H1 (cell line): Measurements from ENCODE around the gene UBE4B. TPM values are rescaled to one million over a fixed set of nuclear protein-coding genes. Genes with fewer than 3 reads are reported as not detected.

Source experiments
- CTCF ChIA-PET: fragments of 300-600 bp; sonication (Branson Sonifier 250); formaldehyde crosslinking; loops from one replicate; lab custom pipeline; 2021; ENCODE audit not compliant: partially characterized antibody; lab: Charles Lee
- POLR2A ChIA-PET: fragments of 300-600 bp; sonication (Branson Sonifier 250); formaldehyde crosslinking; loops from one replicate; lab custom pipeline; 2021; ENCODE audit warnings: inconsistent platforms; ENCODE audit not compliant: partially characterized antibody; lab: Charles Lee
- DNase-seq, 2 experiments: peaks; one replicate each; pipeline versions ENCODE4 v3.0.0 to v3.0.0-alpha.2; 2010 to 2022; ENCODE audit warnings: low spot score in 2 of 2, low read depth in 1 of 2, mixed read lengths in 1 of 2
- FAIRE-seq: peaks from 2 replicates; lab custom pipeline; 2011; peaks lifted over from hg19 to GRCh38; lab: Jason Lieb, UNC
- H2AFZ ChIP-seq: 2 replicates; pipeline ENCODE4 v1.8.1; 2012; ENCODE audit warnings: low read length, inconsistent platforms
- H2AK5ac ChIP-seq: 2 replicates; pipeline ENCODE4 v1.6.1; 2013; ENCODE audit warnings: low read depth, low read length
- H2BK120ac ChIP-seq: replicated peaks from 2 replicates; pipeline ENCODE3; 2013; ENCODE audit warnings: low read depth, low read length, inconsistent platforms
- H2BK12ac ChIP-seq: 2 replicates; pipeline ENCODE4 v1.6.1; 2013; ENCODE audit warnings: low read depth, low read length
- H2BK15ac ChIP-seq: 2 replicates; pipeline ENCODE4 v1.6.1; 2013; ENCODE audit warnings: low read length
- H2BK20ac ChIP-seq: 2 replicates; pipeline ENCODE4 v1.6.1; 2013; ENCODE audit warnings: low read length
- H2BK5ac ChIP-seq: 2 replicates; pipeline ENCODE4 v1.6.1; 2013; ENCODE audit warnings: low read depth, low read length
- H3K14ac ChIP-seq: 2 replicates; pipeline ENCODE4 v1.6.1; 2013; ENCODE audit warnings: inconsistent platforms; ENCODE audit not compliant: insufficient read length
- H3K18ac ChIP-seq: 2 replicates; pipeline ENCODE4 v1.6.1; 2013; ENCODE audit warnings: low read length; ENCODE audit errors: extremely low read depth
- H3K23ac ChIP-seq: 2 replicates; pipeline ENCODE4 v1.6.1; 2013; ENCODE audit warnings: inconsistent platforms; ENCODE audit not compliant: insufficient read length
- H3K23me2 ChIP-seq: 2 replicates; pipeline ENCODE4 v1.6.1; 2013; ENCODE audit warnings: low read depth, low read length
- H3K27ac ChIP-seq: 2 replicates; pipeline ENCODE4 v1.6.1; 2011; ENCODE audit warnings: low read depth, low read length, inconsistent platforms
- H3K27me3 ChIP-seq, 4 experiments: replicated peaks in 1 of 4; 1 replicate in 1 of 4; 2 replicates in 3 of 4; pipeline versions ENCODE4 v1.6.1 to v1.8.1; 2011 to 2013; ENCODE audit warnings: low read length in 3 of 4, mild to moderate bottlenecking in 3 of 4, inconsistent platforms in 2 of 4, mixed read lengths in 2 of 4, moderate library complexity in 1 of 4; ENCODE audit not compliant: control insufficient read depth in 3 of 4, insufficient read depth in 3 of 4; ENCODE audit errors: extremely low read depth in 1 of 4
- H3K36me3 ChIP-seq, 4 experiments: 2 replicates each; pipeline versions ENCODE4 v1.6.1 to v1.8.1; 2011 to 2013; ENCODE audit warnings: mild to moderate bottlenecking in 4 of 4, low read length in 3 of 4, moderate library complexity in 2 of 4, control low read depth in 1 of 4, inconsistent platforms in 1 of 4; ENCODE audit not compliant: insufficient read depth in 4 of 4, control insufficient read depth in 2 of 4
- H3K4ac ChIP-seq: replicated peaks from 2 replicates; pipeline ENCODE3; 2013; ENCODE audit warnings: low read length, low read depth, mixed read lengths, inconsistent platforms; ENCODE audit not compliant: insufficient read length
- H3K4me1 ChIP-seq, 4 experiments: replicated peaks in 1 of 4; 1 replicate in 1 of 4; 2 replicates in 3 of 4; pipeline versions ENCODE4 v1.6.1 to v1.8.1; 2011 to 2013; ENCODE audit warnings: low read length in 3 of 4, inconsistent platforms in 2 of 4, mixed read lengths in 1 of 4; ENCODE audit not compliant: insufficient read depth in 4 of 4, control insufficient read depth in 3 of 4
- H3K4me2 ChIP-seq, 2 experiments: 2 replicates each; pipeline versions ENCODE4 v1.6.1 to v1.8.1; 2011 to 2013; ENCODE audit warnings: low read depth in 2 of 2, low read length in 2 of 2, control low read depth in 1 of 2, inconsistent platforms in 1 of 2, mild to moderate bottlenecking in 1 of 2; ENCODE audit not compliant: insufficient read depth in 1 of 2
- H3K4me3 ChIP-seq, 4 experiments: fragments of 200-600, 300-600 bp in 1 of 4; sonication (generic), shearing (Covaris generic), sonication (Bioruptor Twin) in 1 of 4; 2 replicates each; pipeline versions ENCODE4 v1.5.1 to v1.8.1; 2011 to 2016; ENCODE audit warnings: low read length in 4 of 4, low read depth in 3 of 4, control low read depth in 2 of 4, inconsistent platforms in 2 of 4, mild to moderate bottlenecking in 2 of 4, mixed read lengths in 1 of 4, moderate library complexity in 1 of 4; ENCODE audit not compliant: insufficient read depth in 2 of 4; ENCODE audit errors: extremely low read depth in 1 of 4
- H3K56ac ChIP-seq: replicated peaks from 2 replicates; pipeline ENCODE3; 2013; ENCODE audit warnings: low read depth, mild to moderate bottlenecking, mixed read lengths, low read length, inconsistent platforms; ENCODE audit not compliant: insufficient read length
- H3K79me1 ChIP-seq: 2 replicates; pipeline ENCODE4 v1.6.1; 2013; ENCODE audit warnings: low read depth, low read length, control low read depth
- H3K79me2 ChIP-seq, 2 experiments: 2 replicates each; pipeline versions ENCODE4 v1.6.1 to v1.8.1; 2012 to 2013; ENCODE audit warnings: low read length in 2 of 2, mild to moderate bottlenecking in 2 of 2, inconsistent platforms in 1 of 2; ENCODE audit not compliant: insufficient read depth in 2 of 2, control insufficient read depth in 1 of 2
- H3K9ac ChIP-seq, 4 experiments: replicated peaks in 1 of 4; 1 replicate in 1 of 4; 2 replicates in 3 of 4; pipeline versions ENCODE4 v1.6.1 to v1.8.1; 2011 to 2013; ENCODE audit warnings: low read depth in 3 of 4, low read length in 3 of 4, control low read depth in 2 of 4, mild to moderate bottlenecking in 2 of 4, moderate library complexity in 2 of 4, inconsistent platforms in 1 of 4; ENCODE audit errors: extremely low read depth in 1 of 4
- H3K9me3 ChIP-seq, 2 experiments: 2 replicates each; pipeline versions ENCODE4 v1.6.1 to v1.8.1; 2012 to 2013; ENCODE audit warnings: mild to moderate bottlenecking in 2 of 2, moderate library complexity in 2 of 2, control low read depth in 1 of 2, inconsistent platforms in 1 of 2, low read depth in 1 of 2, low read length in 1 of 2, mixed read lengths in 1 of 2; ENCODE audit not compliant: insufficient read depth in 2 of 2
- H4K20me1 ChIP-seq, 2 experiments: replicated peaks in 1 of 2; 2 replicates each; pipeline versions ENCODE3 to v1.8.1; 2011 to 2013; ENCODE audit warnings: inconsistent platforms in 2 of 2, low read length in 2 of 2, mild to moderate bottlenecking in 1 of 2; ENCODE audit not compliant: insufficient read depth in 2 of 2, control insufficient read depth in 1 of 2
- H4K5ac ChIP-seq: 2 replicates; pipeline ENCODE4 v1.6.1; 2013; ENCODE audit warnings: low read length, low read depth, mixed read lengths, inconsistent platforms; ENCODE audit not compliant: insufficient read length
- H4K8ac ChIP-seq: 2 replicates; pipeline ENCODE4 v1.8.0; 2013; ENCODE audit warnings: mild to moderate bottlenecking, moderate library complexity, low read length, inconsistent platforms; ENCODE audit not compliant: insufficient read depth; ENCODE audit errors: extremely low read depth
- H4K91ac ChIP-seq: replicated peaks from 2 replicates; pipeline ENCODE3; 2013; ENCODE audit warnings: low read length, mixed read lengths, inconsistent platforms; ENCODE audit not compliant: insufficient read length
- ASH2L ChIP-seq: fragments of 200-600, 300-600 bp; sonication (generic); IDR thresholded peaks from one replicate; pipeline ENCODE4 v1.7.1; 2017; ENCODE audit warnings: low read length
- YY1 ChIP-seq: IDR thresholded peaks from 2 replicates; pipeline ENCODE4 v1.6.1; 2011; ENCODE audit warnings: low read depth, mild to moderate bottlenecking, low read length
- WGBS, 2 experiments: shearing (Covaris generic) in 1 of 2; methylation state at CpG; one replicate each; pipeline versions ENCODE4 v1.1.6 to v1.1.7; 2013 to 2015; ENCODE audit warnings: low lambda C conversion rate in 2 of 2, mixed read lengths in 2 of 2, inconsistent platforms in 1 of 2, low coverage in 1 of 2, missing lambda C conversion rate in 1 of 2; ENCODE audit not compliant: insufficient replicate concordance in 2 of 2, insufficient coverage in 1 of 2, insufficient read length in 1 of 2; ENCODE audit errors: extremely low coverage in 1 of 2, missing lambda C conversion rate in 1 of 2; 5-methylcytosine and 5-hydroxymethylcytosine counted together
- polyA plus RNA-seq, 7 experiments: library from polyadenylated mRNA; depleted of rRNA in 3 of 7; stranded (reverse) in 5 of 7; unstranded in 2 of 7; fragments of >200 nt in 5 of 7; fragments of 200-250 nt in 2 of 7; gene quantifications; 1 replicate in 5 of 7; 2 replicates in 1 of 7; 4 replicates in 1 of 7; pipeline versions ENCODE4 v1.2.1 to v1.2.3, GENCODE V29; 2011 to 2013; ENCODE audit warnings: missing spikeins in 2 of 7, mixed read lengths in 2 of 7
- total RNA-seq: library from RNA; stranded (reverse); fragmentation: NEBNext Ultra II Directional; extraction: Animal tissue kit (Norgen Biotek cat#: 25700); gene quantifications from 2 replicates; pipeline ENCODE4 v1.2.1, GENCODE V29; 2021

Gene UBE4B
- total and polyA plus RNA-seq, 2 of the 8 experiments (the other 6 are each of a cell fraction or from before 2014, with no cell fraction given) = 24.5 to 90.1 TPM

GRCh38 chr1:10179406-10180091 lies 146.8 kb downstream of the UBE4B start:
- no peak overlapping the region for H3K4ac ChIP-seq
- CTCF ChIA-PET = interaction anchor here (1.8 kb wide), 1 partner anchor 26 kb away, joined by 5 read pairs; no protein-coding TSS in a partner anchor

More at GRCh38 chr1:10179406-10180091, 146.8 kb downstream of the UBE4B start:
- 0 out of 2 replicates have a peak overlapping the region, but pooled peaks have one; percentile 29 for H3K27ac ChIP-seq
- H3K36me3 ChIP-seq = peaks cover 3 to 23% (median 5%) of the 10 kb centered on the region in 4 experiments; a peak in 6 of 8 replicates
- H3K79me1 ChIP-seq = no peaks in the 10 kb centered on the region
- H2BK12ac ChIP-seq = no peak overlapping the region; the same call in 1 of the 2 replicates
- H3K79me2 ChIP-seq = no peaks in the 10 kb centered on the region
- peak overlapping the region; percentile 34 for H4K5ac ChIP-seq
- no peaks in the 10 kb centered on the region for H4K20me1 ChIP-seq
- H2BK5ac ChIP-seq = peak overlapping the region; percentile 6; the same call in 1 of the 2 replicates
- 0 out of 4 replicates have a peak, but pooled peaks cover 0 to 2% of the 10 kb centered on the region in 2 experiments for H3K9me3 ChIP-seq
- no peak overlapping the region for H2AK5ac ChIP-seq
- H3K4me3 ChIP-seq = no peak overlapping the region
- no peak overlapping the region; the same call in 1 of the 2 replicates for H2BK20ac ChIP-seq
- no peak overlapping the region for H3K56ac ChIP-seq
- H4K8ac ChIP-seq = no peak overlapping the region
- no peak overlapping the region for H3K14ac ChIP-seq
- no peak overlapping the region for H4K91ac ChIP-seq
- TF ChIP-seq YY1 = no peak
- peak; percentile 72 for TF ChIP-seq ASH2L
- POLR2A ChIA-PET = interaction anchor here (1.2 kb wide), 1 partner anchor 30 kb away, joined by 5 read pairs; the partner anchor contains the start of gene KIF1B
- H3K4me1 ChIP-seq = peaks cover 1 to 16% (median 8%) of the 10 kb centered on the region in 4 experiments; a peak in 4 of 7 replicates
- no peak for FAIRE-seq
- no peak overlapping the region for H2BK15ac ChIP-seq
- H3K27me3 ChIP-seq = no peaks in the 10 kb centered on the region
- H3K9ac ChIP-seq = peak overlapping the region in 1 of 4 experiments; percentile 36; a peak in 2 of 7 replicates
- 92% methylated on average over 23 of the region's 23 CpGs; no CpG with 5 or more reads in 1 of the 2 experiments for WGBS, 2 experiments
- no peak overlapping the region for H2AFZ ChIP-seq
- no peak overlapping the region for H3K23ac ChIP-seq
- H2BK120ac ChIP-seq = no peak overlapping the region
- no peaks in the 10 kb centered on the region for H3K23me2 ChIP-seq
- DNase-seq = no peak
- H3K18ac ChIP-seq = peak overlapping the region; percentile 32; the same call in 1 of the 2 replicates
- H3K4me2 ChIP-seq = peak overlapping the region in 1 of 2 experiments; percentile 20; a peak in 2 of 4 replicates
